Small intestine (tissue), 7 donors: Measurements from ENCODE around the gene KRT9. TPM values are rescaled to one million over a fixed set of nuclear protein-coding genes. Genes with fewer than 3 reads are reported as not detected.
"Not testable (repeated sequence)": the region's sequence is repeated elsewhere in the genome, so short reads cannot be mapped to it uniquely, and the experiment has no call there.

Experiments used
- DNase-seq, 2 donors: peaks; one replicate each; pipeline versions ENCODE4 v3.0.0 to v3.0.0-alpha.2; 2013
- FAIRE-seq: peaks from 2 replicates; lab custom pipeline; 2012; peaks lifted over from hg19 to GRCh38; lab: Jason Lieb, UNC
- H3K27ac ChIP-seq, 3 donors: one replicate each; pipeline ENCODE4 v1.5.1; 2013; ENCODE audit warnings: low read length in 2 of 3, mild to moderate bottlenecking in 2 of 3, control low read depth in 1 of 3, inconsistent platforms in 1 of 3, low read depth in 1 of 3, moderate library complexity in 1 of 3
- H3K27me3 ChIP-seq, 3 donors: one replicate each; pipeline ENCODE4 v1.6.1; 2013; ENCODE audit warnings: low read length in 3 of 3, inconsistent platforms in 1 of 3; ENCODE audit not compliant: control insufficient read depth in 3 of 3, insufficient read depth in 3 of 3
- H3K36me3 ChIP-seq, 3 donors: one replicate each; pipeline ENCODE4 v1.6.1; 2013; ENCODE audit warnings: low read length in 3 of 3, inconsistent platforms in 1 of 3, low read depth in 1 of 3, mild to moderate bottlenecking in 1 of 3, moderate library complexity in 1 of 3; ENCODE audit not compliant: control insufficient read depth in 3 of 3, insufficient read depth in 2 of 3
- H3K4me1 ChIP-seq, 3 donors: one replicate each; pipeline ENCODE4 v1.6.1; 2013; ENCODE audit warnings: low read length in 2 of 3, inconsistent platforms in 1 of 3, low read depth in 1 of 3, mild to moderate bottlenecking in 1 of 3, moderate library complexity in 1 of 3; ENCODE audit not compliant: control insufficient read depth in 3 of 3, insufficient read depth in 2 of 3
- H3K4me3 ChIP-seq, 3 donors: one replicate each; pipeline ENCODE4 v1.5.1; 2013; ENCODE audit warnings: low read length in 3 of 3, control low read depth in 1 of 3, inconsistent platforms in 1 of 3, low read depth in 1 of 3, mild to moderate bottlenecking in 1 of 3, moderate library complexity in 1 of 3
- H3K9me3 ChIP-seq, 2 donors: one replicate each; pipeline ENCODE4 v1.6.1; 2013; ENCODE audit warnings: low read depth in 1 of 2, low read length in 1 of 2; ENCODE audit not compliant: control insufficient read depth in 2 of 2, insufficient read depth in 1 of 2
- WGBS, 3 donors: extraction: QIAGEN DNeasy Blood & Tissue Kit; methylation state at CpG; one replicate each; pipeline ENCODE4 v1.1.7; 2013; 5-methylcytosine and 5-hydroxymethylcytosine counted together
- polyA plus RNA-seq, 4 donors: library from polyadenylated mRNA; stranded (reverse) in 3 of 4; unstranded in 1 of 4; fragments of 200-250 nt in 3 of 4; fragments of 120-200 nt in 1 of 4; gene quantifications; one replicate each; pipeline versions ENCODE4 v1.2.1 to v1.2.3, GENCODE V29; 2013
- donor health status: healthy with polysubstance abuse.
- donor health status: control.
- donor health status: control.
- donor health status: Bipolar disorder and iron deficiency.
- donor health status: healthy.

The KRT9 gene
- polyA plus RNA-seq, 4 donors, result 0.15 TPM; not detected in 3

GRCh38 chr17:41617136-41617535 is 45.3 kb upstream of the KRT9 start:
- 83 to 93% (median 90%) methylated on average over 3 of the region's 3 CpGs for WGBS, 3 donors
- H3K27me3 ChIP-seq, result peaks cover 0 to 10% (median 2%) of the 10 kb centered on the region in 3 donors
- no peak overlapping the region for H3K4me3 ChIP-seq
- H3K9me3 ChIP-seq, result no peaks in the 10 kb centered on the region
- H3K27ac ChIP-seq, result no peak overlapping the region
- DNase-seq (no peak), FAIRE-seq (no peak)
- H3K4me1 ChIP-seq, result no peaks in the 10 kb centered on the region
- H3K36me3 ChIP-seq, result no peaks in the 10 kb centered on the region

GRCh38 chr17:41616486-41616885 is 44.6 kb upstream of the KRT9 start:
- not testable (repeated sequence) for H3K27ac ChIP-seq, H3K4me3 ChIP-seq, FAIRE-seq, DNase-seq, H3K4me1 ChIP-seq, H3K36me3 ChIP-seq, H3K9me3 ChIP-seq, H3K27me3 ChIP-seq
- WGBS, 3 donors, result 76 to 91% (median 79%) methylated on average over 4 of the region's 4 CpGs

- DNase-seq (peak in 1 of 2 donors; percentile 42), FAIRE-seq (no peak)
- H3K27me3 ChIP-seq, result peaks cover 0 to 13% (median 2%) of the 10 kb centered on the region in 3 donors
- no peaks in the 10 kb centered on the region for H3K36me3 ChIP-seq
- H3K9me3 ChIP-seq, result no peaks in the 10 kb centered on the region
- no peaks in the 10 kb centered on the region for H3K4me1 ChIP-seq
- 16 to 34% (median 22%) methylated on average over 5 to 7 of the region's 7 CpGs for WGBS, 3 donors
- no peak overlapping the region for H3K4me3 ChIP-seq
- no peak overlapping the region for H3K27ac ChIP-seq
Observed at GRCh38 chr17:41615454-41615853, 43.6 kb upstream of the KRT9 start.

- WGBS, 3 donors, result 58 to 68% (median 67%) methylated on average over 9 of the region's 9 CpGs
- FAIRE-seq, DNase-seq: not testable (repeated sequence)
Observed at GRCh38 chr17:41614767-41615166, 42.9 kb upstream of the KRT9 start.

GRCh38 chr17:41614098-41614497 is 42.2 kb upstream of the KRT9 start:
- 85 to 88% (median 86%) methylated on average over 5 of the region's 5 CpGs for WGBS, 3 donors
- H3K36me3 ChIP-seq, result no peaks in the 10 kb centered on the region
- H3K27me3 ChIP-seq, result peaks cover 0 to 13% (median 0%) of the 10 kb centered on the region in 3 donors
- no peak overlapping the region for H3K27ac ChIP-seq
- no peaks in the 10 kb centered on the region for H3K9me3 ChIP-seq
- H3K4me1 ChIP-seq, result no peaks in the 10 kb centered on the region
- H3K4me3 ChIP-seq, result no peak overlapping the region
- no peak for DNase-seq
- FAIRE-seq, result no peak

More at GRCh38 chr17:41614767-41615166, 42.9 kb upstream of the KRT9 start:
- H3K9me3 ChIP-seq, H3K36me3 ChIP-seq, H3K4me1 ChIP-seq, H3K27ac ChIP-seq, H3K4me3 ChIP-seq: not testable (repeated sequence)
- peaks cover 0 to 15% (median 2%) of the 10 kb centered on the region in 3 donors for H3K27me3 ChIP-seq

- Histone ChIP-seq H3K9me3 (no peaks in the 10 kb centered on the region), H3K4me3 (no peak overlapping the region), H3K27ac (no peak overlapping the region), H3K27me3 (peaks cover 0 to 14% (median 0%) of the 10 kb centered on the region in 3 donors), H3K4me1 (no peaks in the 10 kb centered on the region), H3K36me3 (no peaks in the 10 kb centered on the region)
- FAIRE-seq (no peak), DNase-seq (no peak)
- WGBS, 3 donors, result 75 to 87% (median 86%) methylated on average over 11 of the region's 11 CpGs
Observed at GRCh38 chr17:41613277-41614082, 41.6 kb upstream of the KRT9 start.

GRCh38 chr17:41612376-41613160 is 40.7 kb upstream of the KRT9 start, which contains the start of gene KRT16:
KRT16 (minus strand) TSS chr17:41612767; CDS start chr17:41612688, 79 bp downstream.
- H3K9me3 ChIP-seq, H3K4me1 ChIP-seq, H3K4me3 ChIP-seq, FAIRE-seq, H3K36me3 ChIP-seq, DNase-seq, H3K27ac ChIP-seq: not testable (repeated sequence)
- peaks cover 0 to 11% (median 0%) of the 10 kb centered on the region in 3 donors for H3K27me3 ChIP-seq
- 72 to 81% (median 78%) methylated on average over 31 of the region's 31 CpGs for WGBS, 3 donors

- Histone ChIP-seq H3K27ac (no peak overlapping the region), H3K4me1 (no peaks in the 10 kb centered on the region), H3K4me3 (no peak overlapping the region), H3K27me3 (peaks cover 0 to 11% (median 0%) of the 10 kb centered on the region in 3 donors), H3K9me3 (peaks cover 0 to 2% of the 10 kb centered on the region in 2 donors), H3K36me3 (no peaks in the 10 kb centered on the region)
- no peak for FAIRE-seq
- 89 to 90% (median 89%) methylated on average over 25 of the region's 25 CpGs for WGBS, 3 donors
- DNase-seq, result no peak
Observed at GRCh38 chr17:41610965-41611640, 39.2 kb upstream of the KRT9 start.
